Lower leg skin (tissue), 4 donors: Measurements from ENCODE around the gene METTL4. TPM values are rescaled to one million over a fixed set of nuclear protein-coding genes. Genes with fewer than 3 reads are reported as not detected.

Experiments used
- DNase-seq, 2 donors: peaks; one replicate each; pipeline ENCODE4 v3.0.0-alpha.2; 2019; ENCODE audit warnings: low spot score in 2 of 2
- H3K4me3 ChIP-seq: fragments of 200-600 bp; sonication (generic); 2 replicates; pipeline ENCODE4 v1.5.1; 2017; ENCODE audit warnings: mild to moderate bottlenecking, low read depth; ENCODE audit not compliant: poor library complexity, severe bottlenecking
- POLR2A ChIP-seq, 2 donors: fragments of 450-650 bp; IDR thresholded peaks; one replicate each; pipeline ENCODE4 v1.6.1; 2016 to 2017; ENCODE audit warnings: antibody characterized with exemption in 2 of 2, mild to moderate bottlenecking in 1 of 2, moderate library complexity in 1 of 2
- WGBS, 2 donors: methylation state at CpG; one replicate each; pipeline ENCODE4 v1.1.5; 2018; 5-methylcytosine and 5-hydroxymethylcytosine counted together
- intact Hi-C: fragments of 100-400 bp; cut with DNase I; formaldehyde crosslinking; loops from one replicate; pipeline ENCODE4 v1.15.0; 2023; ENCODE audit warnings: low total_unique reads
- total RNA-seq, 4 donors: library from RNA; depleted of rRNA; stranded (reverse); fragments of >200 nt; gene quantifications; one replicate each; pipeline ENCODE4 v1.1.0, GENCODE V29; 2016
- TF ChIP-seq, protein P1 (sequence below), 3 donors: fragments of 450-650 bp; IDR thresholded peaks; one replicate each; pipeline ENCODE4 v1.5.1; 2016; ENCODE audit warnings: antibody characterized with exemption in 3 of 3, mild to moderate bottlenecking in 3 of 3, moderate library complexity in 2 of 3

Gene METTL4
- total RNA-seq, 4 donors from 2014 or later, result 2.1 to 6.0 (median 4.0) TPM

DNA sequence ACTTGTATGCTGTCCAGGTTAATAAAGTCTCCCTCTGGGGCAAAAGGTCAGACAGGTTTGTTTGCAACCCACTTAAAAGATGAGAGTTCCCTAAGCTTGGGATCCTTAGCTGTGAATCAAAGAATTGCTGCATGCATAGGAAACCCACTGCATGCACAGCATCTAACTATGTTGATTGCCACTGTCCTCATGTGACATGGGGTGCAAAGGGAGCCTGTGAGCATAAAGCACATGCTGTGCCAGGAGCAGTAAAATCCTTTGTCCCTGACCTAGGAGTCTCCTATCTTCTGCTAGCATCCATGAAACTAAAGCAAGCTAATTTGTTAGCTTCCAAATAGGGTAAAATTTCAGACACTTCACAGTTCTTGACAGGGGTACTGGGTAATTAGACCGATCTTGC is 13.8 kb downstream of the METTL4 start:
- DNase-seq, result no peak
- no peak for TF ChIP-seq POLR2A (IDR thresholded peaks at IDR 0.05)
- TF ChIP-seq, protein P1, sequence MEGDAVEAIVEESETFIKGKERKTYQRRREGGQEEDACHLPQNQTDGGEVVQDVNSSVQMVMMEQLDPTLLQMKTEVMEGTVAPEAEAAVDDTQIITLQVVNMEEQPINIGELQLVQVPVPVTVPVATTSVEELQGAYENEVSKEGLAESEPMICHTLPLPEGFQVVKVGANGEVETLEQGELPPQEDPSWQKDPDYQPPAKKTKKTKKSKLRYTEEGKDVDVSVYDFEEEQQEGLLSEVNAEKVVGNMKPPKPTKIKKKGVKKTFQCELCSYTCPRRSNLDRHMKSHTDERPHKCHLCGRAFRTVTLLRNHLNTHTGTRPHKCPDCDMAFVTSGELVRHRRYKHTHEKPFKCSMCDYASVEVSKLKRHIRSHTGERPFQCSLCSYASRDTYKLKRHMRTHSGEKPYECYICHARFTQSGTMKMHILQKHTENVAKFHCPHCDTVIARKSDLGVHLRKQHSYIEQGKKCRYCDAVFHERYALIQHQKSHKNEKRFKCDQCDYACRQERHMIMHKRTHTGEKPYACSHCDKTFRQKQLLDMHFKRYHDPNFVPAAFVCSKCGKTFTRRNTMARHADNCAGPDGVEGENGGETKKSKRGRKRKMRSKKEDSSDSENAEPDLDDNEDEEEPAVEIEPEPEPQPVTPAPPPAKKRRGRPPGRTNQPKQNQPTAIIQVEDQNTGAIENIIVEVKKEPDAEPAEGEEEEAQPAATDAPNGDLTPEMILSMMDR (IDR thresholded peaks at IDR 0.05), result no peak
- intact Hi-C loops, result no loop called here
- no peak overlapping the region for H3K4me3 ChIP-seq
- WGBS, 2 donors, result 100% methylated on average over 1 of the region's 1 CpG

DNA sequence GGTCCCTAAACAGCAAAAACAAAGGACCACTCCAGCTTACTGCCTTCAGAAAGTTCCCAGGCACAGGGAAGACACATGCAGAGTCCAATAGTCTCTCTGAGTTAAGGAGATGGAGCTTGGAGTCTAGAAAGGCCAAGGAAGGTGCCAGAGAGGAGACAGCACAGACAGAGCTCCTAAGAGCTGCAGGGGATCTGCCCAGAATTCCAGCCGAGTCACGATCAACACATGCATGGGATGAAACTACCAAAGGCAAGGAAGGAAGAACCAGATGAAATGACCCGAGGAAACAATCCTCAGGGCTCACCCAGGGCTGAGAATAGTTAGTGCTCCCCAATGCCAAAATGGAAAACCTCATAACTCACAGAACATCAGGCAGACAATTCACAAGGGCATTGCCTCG is 15.4 kb downstream of the METTL4 start:
- H3K4me3 ChIP-seq, result no peak overlapping the region
- 76 to 85% methylated on average over 4 of the region's 4 CpGs for WGBS, 2 donors
- intact Hi-C loops, result no loop called here

DNA sequence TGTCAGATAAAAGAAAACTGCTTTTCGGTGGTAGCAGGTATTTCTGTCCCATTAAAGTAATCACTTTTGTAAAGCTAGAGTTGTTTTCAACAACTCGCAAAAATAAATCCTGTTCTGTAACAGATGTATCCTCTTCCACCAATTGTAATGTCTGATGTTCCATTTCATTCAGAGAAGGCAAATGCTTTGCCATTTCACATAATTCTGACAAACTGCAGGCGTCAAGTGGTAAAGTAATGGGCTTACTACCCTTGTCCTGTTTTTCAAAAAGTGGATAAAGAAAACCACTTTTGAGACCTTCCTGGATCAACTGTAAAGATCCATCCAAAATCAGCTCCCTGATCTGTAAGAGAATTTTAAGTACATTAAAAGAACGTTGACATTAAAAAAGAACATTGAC is 16.6 kb downstream of the METTL4 start:
- no peak overlapping the region for H3K4me3 ChIP-seq
- DNase-seq, result no peak
- TF ChIP-seq, protein P1 (IDR thresholded peaks at IDR 0.05), result no peak
- no peak for TF ChIP-seq POLR2A (IDR thresholded peaks at IDR 0.05)
- WGBS, 2 donors, result 86 to 92% methylated on average over 4 of the region's 4 CpGs
- intact Hi-C loops, result no loop called here

More for the DNA sequence above, 15.4 kb downstream of the METTL4 start:
- TF ChIP-seq POLR2A (IDR thresholded peaks at IDR 0.05), result no peak
- TF ChIP-seq, protein P1 (IDR thresholded peaks at IDR 0.05), result no peak
- no peak for DNase-seq

DNA sequence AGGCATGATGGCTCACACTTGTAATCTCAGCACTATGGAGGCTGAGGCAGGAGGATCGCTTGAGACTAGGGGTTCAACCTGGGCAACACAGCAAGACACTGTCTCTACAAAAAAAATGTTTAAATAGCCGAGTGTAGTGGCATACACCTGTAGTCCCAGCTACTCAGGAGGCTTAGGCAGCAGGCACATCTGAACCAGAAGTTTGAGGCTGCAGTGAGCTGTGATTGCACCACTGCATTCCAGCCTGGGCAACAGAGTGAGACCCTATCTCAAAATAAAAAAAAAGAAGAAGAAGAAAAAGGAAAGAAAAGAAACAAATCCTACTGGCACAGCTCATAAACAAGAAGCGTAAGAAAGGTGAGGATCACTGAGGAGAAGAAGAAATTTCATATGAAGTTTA is 19.9 kb downstream of the METTL4 start:
- no peak overlapping the region for H3K4me3 ChIP-seq
- no peak for DNase-seq
- 81 to 94% methylated on average over 3 of the region's 3 CpGs for WGBS, 2 donors
- TF ChIP-seq, protein P1 (IDR thresholded peaks at IDR 0.05), result no peak
- TF ChIP-seq POLR2A (IDR thresholded peaks at IDR 0.05), result no peak
- intact Hi-C loops, result no loop called here

DNA sequence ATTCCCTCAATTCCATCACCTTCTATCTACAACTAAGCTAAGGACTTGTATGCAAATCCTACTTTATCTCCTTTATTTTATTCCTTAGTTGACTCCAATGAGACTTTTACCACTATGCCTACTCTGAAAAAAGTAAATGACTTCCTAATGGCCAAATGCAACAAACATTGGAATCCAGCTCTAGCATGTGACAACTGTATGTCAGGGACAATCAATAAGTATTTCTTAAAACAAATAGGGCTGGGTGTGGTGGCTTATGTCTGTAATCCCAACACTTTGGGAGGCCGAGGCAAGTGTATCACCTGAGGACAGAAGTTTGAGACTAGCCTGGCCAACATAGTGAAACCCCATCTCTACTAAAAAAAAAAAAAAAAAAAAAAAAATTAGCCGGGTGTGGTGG is 21.8 kb downstream of the METTL4 start:
- no peak for DNase-seq
- WGBS, 2 donors, result 93 to 94% methylated on average over 2 of the region's 2 CpGs
- TF ChIP-seq POLR2A (IDR thresholded peaks at IDR 0.05), result no peak
- TF ChIP-seq, protein P1 (IDR thresholded peaks at IDR 0.05), result no peak
- H3K4me3 ChIP-seq, result no peak overlapping the region
- intact Hi-C loops, result no loop called here

DNA sequence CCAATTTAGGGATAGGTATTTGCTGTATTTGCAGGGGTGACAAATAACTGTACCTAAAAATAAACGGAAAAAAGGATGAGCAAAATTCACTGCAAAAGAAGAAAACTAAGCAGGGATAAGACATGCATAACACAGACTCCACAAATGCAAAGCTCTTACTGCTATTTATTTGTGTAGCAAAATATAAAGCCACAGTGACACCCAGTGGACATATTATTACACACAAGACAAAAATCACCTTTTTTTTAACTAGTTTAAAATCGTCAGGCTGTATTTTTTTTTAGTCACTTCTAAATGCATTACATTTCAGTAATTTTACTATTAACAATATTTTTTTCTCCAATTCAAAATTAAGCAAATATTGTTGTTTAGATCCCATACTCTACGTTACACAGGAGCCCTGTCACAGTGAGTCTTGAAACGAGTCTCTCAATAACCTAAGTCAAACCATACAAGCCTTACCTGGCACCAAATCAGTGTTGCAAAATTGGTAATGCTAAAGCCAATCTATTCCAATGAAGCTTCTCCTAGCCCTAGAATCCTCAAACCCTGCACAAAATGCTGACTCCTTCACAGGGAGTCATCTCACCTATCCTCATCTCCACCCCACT is 23.7 kb downstream of the METTL4 start:
- DNase-seq, result no peak
- intact Hi-C loops, result no loop called here
- no peak overlapping the region for H3K4me3 ChIP-seq
- no peak for TF ChIP-seq POLR2A (IDR thresholded peaks at IDR 0.05)
- TF ChIP-seq, protein P1 (IDR thresholded peaks at IDR 0.05), result no peak
- 54 to 56% methylated on average over 4 of the region's 4 CpGs for WGBS, 2 donors
